Fibroblast of the conjunctiva (primary cell): ENCODE measurements around the gene NCAM1.
A peak's percentile ranks its signal among the peaks of the same experiment; 100 is the strongest.

Source experiments
- DNase-seq: peaks from one replicate; pipeline ENCODE4 v3.0.0-alpha.2; 2010; ENCODE audit warnings: low read depth

Gene NCAM1

DNA sequence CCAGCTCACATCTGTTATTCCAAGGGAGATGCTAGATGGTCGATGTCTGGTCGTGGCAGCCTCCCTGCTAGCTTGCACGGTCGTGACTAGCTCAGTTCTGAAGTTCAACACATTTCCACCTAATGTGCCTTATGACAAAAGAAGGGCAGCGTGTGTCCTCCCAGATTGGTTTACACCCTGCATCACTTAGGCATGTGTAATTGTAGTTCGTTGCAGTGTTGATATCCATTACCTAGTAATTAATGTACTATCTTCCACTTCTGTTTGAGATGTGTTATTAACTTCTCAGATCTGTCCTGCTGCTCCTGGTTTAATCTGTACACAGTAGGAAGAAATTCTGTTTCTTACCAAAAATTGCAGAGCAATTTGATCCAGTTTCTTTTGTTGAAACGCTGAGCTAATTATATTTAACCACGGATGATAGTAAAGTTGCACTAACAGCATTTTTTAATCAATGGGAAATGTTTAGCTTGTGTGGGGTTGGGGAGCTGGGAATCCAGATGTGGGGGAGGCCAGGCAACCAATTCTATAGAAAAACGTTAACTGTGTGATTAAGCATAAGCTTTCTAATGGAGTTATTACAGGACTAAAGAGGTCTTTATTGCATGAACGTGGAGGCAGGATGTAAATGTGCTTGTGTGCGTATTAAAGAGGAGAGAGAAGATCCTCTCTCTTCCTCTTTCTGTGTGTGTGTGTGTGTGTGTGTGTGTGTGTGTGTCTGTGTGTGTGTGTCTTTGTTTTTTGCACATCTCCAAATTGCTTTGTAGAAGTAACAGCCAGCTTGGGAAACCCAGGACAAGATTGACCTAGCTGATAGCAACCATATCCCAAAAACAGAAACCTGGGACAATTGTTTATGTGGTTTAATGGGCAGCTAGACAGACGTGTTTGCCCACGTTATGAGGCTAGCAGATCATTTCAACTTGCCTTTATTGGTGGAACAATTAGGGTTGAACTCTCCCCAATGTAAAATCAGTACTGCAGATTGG, 207.4 kb downstream of the NCAM1 start:
- no peak for DNase-seq

DNA sequence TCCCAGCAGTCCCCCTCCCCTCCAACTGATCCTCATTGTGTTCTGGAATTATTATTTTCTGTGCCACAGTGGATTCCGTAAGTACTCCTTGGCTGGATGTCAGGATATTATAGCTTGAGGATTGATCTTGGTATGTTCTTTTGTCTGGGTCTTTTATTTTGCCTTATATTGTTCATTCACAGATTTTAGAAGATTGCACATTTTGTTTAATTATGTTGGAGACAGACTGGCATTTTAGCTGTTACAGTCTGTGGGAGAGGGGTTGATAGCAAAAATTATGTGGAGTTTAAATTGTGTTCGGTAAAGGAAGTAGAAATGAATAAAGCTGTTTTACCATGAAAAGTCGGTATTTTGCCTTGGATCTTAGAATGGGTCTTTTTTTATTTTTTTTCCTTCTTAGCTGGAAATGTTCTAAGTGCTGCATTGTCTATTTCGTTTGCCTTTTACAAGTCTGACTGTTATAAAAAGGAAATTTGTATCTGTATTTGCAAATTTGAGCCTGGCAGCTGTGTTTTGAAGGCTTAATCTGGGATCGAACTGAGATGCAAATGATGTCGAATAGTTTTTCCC, 211.2 kb downstream of the NCAM1 start:
- DNase-seq, result no peak

DNA sequence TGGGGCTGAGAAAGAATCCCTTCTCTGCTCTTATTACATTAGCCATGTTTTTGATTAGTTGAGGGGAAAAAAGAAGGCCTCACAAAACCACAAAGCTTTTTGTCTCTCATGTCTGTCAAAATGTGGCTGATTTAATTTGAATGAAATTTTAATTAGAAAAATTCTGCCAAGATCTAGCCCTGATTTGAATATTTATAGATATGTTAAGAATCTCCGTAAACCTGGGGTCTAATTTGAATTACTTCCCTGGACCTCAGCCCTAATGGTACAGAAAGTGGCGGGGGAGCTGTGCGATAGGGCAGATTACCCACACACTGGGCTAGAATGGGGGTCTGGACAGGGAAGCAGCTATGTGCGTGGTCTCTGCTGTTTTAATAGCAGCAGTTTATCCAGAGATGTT, 211.9 kb downstream of the NCAM1 start:
- DNase-seq, result no peak

DNA sequence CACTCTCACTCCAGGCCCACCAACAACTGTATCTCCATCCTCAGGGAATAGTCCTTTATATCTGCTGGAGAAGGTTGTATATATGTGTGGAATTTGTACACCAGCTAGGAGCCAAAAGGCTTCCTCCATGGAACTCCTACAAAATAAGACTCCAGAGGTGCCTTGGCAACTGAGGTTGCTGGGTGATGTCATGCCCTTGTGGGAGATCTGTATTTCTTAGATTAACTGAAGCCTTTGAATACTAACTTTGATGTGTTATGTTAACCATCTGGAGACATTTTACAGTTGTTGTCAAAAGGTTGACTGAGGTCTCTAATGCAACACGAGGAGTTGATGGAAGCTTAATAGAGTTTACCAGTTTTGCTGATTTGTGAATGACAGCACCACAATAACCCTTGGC, 213.7 kb downstream of the NCAM1 start:
- no peak for DNase-seq

DNA sequence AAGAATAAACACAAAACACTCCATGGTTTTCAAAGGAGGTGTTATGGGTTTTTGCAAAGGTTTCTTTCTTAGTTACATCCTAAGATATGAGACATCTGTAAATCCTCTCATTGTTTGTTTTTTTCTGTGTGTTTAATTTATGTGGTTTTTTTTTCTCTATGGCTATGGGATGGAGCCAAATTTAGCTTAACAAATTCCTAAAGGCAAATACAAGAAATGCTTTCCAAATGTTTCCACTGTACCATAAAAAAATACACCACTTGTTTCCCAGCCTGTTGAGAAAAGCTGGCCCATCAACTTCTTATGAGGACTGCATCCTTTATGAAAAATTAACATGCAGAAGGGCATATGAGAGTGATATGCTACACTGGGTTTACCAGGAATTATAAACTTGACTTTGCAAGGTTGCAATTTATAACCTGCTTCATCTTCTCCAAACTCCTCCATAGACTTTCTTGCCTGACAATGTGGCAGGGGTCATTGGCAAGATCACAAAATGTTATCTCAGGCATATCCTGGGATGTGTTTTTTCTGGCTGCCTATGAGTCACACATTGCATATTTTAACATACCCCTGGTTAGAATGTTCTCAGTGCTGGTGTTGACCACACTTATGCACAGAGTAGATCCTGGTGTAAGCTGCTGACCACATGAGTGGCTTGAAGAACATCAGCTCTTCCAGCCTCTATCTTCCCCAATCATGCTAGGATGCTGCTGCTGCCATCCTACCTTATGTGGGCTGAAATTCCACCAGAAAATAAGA, 215.6 kb downstream of the NCAM1 start:
- peak; percentile 58 for DNase-seq

DNA sequence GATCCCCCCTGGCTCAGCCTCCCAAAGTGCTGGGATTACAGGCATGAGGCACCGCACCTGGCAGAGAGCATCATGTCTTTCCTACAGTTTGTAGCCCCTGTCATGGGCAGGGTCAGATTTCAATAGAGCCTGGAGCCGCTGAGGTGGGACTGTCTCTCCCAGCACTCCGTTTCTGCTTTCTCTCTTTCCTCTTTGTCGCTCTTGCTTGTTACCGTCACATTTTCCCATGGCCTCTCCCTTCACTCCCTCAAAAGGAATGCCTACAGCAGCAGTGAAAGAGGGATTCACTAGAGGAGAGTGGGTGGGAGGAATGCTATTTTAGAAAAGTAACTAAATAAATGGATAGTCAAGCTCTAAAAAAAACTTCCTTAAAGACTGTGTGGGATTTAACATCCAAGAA, 216.5 kb downstream of the NCAM1 start:
- DNase-seq, result no peak

DNA sequence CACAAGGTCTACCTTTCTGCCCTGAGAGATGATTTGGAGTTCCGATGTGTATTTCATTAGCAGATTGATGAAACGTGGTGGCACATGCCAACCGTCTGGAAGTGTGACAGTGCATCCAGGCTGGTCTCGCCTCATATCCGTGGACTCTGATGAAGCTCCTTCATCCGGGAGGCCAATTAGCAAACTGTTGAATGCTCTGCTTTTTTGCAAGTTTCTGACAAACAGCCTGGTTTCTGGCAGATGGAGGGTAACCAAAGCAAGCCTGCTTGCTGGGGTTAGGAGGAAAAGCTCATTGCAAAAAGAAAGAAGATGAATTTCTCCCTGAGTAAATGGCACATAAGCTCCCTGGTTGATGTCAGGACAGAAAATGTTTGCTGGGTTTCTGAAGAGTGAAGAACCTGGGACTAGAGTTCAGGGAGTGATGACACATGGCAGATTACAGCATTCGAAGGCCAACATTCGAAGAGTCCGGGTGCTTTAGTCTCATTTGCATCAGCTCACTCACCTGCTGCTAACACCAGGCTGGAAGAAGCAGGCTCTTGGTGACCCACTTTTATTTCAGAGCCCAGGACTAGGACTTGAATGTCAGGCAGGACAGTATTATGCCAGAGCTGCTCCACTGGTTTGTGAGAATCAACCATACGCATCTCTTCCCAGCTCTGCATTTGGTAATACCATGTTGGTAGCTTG, 217.3 kb downstream of the NCAM1 start:
- DNase-seq, result no peak

DNA sequence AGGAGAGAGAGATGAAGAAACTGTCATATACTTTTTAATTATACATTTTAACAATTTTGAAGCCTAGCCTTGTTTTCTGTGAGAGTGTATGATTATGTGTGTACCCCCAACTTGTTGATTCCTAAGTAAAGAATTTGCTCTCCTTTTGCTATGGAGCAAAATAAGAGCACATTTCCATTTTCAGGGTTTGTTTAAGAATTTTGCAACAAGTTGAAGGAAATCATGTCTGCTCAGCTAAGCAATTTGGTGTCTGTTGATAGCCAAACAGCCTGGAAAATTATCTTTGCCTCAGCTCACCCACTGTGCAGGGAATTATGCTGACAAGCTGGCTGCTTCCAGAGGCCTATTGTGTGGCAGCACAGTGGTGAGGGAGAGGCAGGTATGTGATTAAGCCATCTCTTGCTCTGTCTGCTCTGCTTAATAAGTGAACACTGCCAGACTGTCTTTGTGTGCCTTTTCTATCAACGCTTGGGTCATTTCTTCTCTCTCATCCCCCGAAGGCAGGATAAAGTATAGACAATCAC, 218.0 kb downstream of the NCAM1 start:
- DNase-seq, result no peak

DNA sequence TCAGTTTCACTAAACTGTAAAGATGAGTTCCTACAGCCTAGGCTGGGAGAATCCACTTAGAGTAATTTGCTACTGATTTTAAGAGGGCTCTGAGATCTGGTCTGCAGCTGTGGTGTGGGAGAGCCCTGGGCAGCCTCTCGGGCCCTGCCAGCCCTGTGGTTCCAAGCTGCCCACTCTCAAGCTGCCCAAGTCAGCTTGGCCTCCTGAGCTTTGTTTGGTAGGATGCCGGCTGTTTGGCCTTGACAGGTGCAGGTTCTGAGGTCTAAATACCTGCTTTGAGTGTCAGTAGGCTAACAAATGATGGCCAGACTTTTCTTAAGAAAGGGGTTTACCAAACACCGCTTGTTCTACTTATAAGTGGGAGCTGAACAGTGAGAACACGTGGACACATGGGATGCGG, 219.9 kb downstream of the NCAM1 start:
- no peak for DNase-seq

DNA sequence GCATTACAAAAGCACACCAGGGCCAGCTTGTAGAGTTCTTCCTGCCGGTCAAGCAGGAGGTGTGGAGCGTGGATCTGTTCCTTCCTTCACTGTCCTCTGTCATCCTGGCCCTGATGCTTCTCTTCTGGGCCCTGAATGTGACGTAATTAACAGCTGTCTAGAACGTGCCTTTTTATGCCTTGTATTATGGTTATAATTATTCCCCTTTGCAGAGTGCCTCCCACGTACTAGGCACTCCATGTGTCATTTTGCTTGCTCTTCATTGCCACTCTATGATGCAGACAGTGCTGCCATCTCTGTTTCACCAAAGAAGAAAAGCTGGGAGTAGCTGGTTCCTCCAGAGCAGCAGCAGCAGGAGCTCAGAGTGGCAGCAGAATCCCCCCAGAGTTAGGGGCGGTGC, 221.1 kb downstream of the NCAM1 start:
- DNase-seq, result no peak

DNA sequence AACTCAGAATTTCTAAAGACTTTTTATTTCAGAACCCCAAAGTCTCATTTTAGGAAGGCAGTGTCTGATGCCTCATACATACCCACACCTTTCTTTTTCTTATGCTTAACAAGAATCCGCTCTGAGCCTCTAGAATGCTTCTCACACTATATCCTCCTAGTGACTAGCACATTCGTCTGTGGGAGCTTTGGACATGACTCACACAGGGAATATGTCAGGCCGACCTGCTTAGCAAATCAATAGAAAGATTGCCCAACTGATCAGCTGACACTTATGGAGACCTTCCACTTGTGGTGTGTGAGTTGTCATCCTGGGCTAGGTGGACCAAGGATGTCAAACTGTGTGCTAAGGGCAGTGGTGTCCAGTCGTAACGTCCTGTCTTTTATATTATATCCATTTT, 223.3 kb downstream of the NCAM1 start:
- peak; percentile 66 for DNase-seq

DNA sequence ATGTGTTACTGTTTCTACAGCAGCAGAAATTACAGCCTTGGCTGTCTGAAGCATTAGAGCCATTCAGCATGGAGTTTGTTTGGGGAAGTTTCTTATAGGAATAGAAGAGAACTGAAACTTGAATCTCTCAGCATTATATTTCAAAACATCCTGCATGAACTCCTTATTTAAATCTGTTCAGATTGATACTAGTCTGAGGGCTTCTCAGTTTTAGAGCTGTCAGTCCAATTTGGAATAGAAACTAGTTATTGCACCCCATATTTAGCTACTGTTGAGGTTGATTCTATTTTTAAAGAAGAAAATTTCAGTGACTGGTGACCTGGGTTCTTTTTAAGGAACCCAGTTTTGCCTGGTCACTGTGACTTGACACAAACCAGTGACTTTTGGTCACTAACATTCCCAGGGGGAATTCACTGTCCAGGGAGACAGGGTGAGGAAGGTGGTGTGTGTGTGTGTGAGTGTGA, 227.2 kb downstream of the NCAM1 start:
- DNase-seq, result no peak

DNA sequence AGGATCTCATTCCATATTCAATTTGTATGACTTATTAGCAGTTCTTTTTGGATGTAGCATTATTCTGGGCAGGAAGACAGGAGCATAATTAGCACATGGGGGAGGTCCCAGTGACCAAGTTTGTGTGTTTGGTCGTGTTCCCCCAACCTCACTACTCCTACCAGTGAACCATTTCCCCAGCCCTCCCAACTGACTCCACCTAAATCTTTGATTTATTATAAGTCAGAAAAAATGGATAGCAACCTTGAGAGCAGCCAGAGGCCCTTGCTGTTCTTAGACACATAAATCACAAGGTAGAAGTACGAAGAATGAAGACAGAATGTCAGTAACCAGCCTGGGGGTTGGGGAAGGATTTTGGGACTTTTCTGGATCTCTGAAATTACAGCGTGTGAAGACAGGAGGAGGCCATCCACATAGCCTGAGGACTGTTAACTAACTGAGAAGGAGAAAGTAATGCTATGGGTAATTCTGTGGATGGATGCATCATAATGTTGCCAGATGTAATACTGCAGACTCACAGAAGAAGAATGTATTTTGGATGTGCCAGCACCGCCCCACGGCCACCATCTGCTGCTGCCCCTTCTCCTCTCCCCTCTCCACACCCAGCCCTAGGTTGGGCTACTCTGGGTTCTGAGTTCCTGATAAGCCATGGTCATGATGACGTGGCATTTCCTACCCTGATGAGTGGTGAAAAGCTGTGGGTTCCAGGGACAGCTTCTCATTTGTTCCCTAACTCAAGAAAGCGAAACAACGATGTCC, 228.9 kb downstream of the NCAM1 start:
- DNase-seq, result peak; percentile 93

DNA sequence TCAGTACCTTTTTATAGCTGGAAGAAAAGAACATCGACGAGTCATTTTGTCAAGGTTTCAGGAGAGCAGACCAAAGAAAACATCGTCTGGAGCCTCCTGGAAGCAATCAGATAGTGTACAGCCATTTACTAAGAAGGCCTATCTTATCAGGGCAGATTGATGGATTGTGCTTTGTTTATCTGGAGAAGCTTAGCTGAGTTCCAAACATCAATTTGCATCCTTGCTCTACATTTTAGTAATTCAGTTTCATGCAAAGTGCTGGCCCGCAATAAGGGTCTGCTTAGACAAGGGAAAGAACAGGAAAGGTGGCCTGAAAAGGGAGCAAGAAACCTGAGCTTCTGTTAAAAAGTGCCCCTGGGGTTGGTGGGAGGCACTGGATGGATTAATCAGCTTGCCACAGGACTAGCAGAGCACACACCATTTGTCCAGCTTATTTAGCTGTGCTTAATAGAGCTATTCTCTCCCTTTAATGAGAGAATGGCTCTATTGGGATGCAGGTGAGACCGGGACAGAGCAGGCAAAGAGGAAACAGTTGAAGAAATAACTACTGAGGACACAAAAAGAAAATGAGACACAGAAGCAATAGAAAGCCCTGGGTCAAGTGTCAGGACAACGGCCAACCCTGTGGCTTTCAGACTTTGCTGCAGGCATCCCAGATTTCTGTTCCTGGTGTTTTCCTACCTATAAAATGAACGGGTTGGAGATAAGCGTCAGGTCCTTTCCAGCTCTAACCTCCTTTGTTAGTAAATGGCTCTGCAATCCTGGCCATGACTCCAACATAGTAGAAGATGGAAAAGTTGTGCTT, 231.1 kb downstream of the NCAM1 start:
- no peak for DNase-seq

DNA sequence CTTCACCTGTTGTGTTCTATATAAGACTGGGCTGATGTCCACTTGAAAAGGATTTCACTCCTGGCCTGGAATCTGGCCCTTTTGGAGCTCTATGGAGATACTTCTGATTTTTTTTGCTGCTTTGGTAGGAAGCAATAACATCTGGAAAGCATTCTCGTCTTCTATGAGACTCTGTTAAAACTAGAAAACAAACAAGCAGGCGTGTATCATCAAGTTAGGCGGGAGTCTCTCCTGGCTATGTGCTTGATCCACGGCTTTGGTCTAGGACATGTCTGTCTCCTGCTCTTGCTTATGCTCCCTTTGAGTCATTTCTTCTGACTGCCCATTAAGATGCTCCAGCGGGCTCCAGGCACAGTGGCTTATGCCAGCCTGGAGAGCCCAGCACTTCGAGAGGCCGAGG, 231.8 kb downstream of the NCAM1 start:
- DNase-seq, result peak; percentile 36

DNA sequence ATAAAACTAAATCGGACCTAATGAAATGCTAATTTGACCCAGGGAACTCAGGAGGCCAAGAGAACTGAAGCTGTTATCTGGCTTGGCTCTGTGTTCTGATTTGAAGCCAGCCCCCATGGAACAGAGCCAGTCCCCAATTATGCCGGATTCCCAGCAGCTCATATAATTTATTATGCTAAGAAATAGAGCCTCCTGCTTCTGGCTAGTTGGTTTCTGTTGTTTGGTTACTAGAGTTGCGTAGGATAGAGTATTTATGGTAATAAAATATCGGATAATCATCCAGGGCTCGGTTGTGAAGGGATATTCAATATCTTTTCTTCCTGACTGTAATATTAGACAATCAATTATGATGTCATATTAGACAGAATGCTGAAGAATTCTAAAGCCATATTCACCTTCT, 232.7 kb downstream of the NCAM1 start:
- no peak for DNase-seq

DNA sequence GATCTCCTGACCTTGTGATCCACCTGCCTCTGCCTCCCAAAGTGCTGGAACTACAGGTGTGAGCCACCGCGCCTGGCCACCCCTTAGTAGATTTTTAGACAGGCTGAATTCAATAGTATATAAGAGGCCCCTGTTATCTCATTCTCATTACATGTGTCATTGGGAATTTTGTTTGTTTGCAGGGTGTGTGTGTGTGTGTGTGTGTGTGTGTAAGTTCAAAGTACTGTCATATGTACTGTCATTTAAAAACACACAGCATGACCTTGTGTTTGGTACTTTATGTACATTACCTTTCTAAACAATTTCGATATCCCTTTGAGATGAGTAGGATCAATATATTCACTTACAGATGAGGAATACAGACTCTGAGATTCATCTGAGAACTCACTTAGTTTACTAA, 234.5 kb downstream of the NCAM1 start:
- DNase-seq, result no peak

DNA sequence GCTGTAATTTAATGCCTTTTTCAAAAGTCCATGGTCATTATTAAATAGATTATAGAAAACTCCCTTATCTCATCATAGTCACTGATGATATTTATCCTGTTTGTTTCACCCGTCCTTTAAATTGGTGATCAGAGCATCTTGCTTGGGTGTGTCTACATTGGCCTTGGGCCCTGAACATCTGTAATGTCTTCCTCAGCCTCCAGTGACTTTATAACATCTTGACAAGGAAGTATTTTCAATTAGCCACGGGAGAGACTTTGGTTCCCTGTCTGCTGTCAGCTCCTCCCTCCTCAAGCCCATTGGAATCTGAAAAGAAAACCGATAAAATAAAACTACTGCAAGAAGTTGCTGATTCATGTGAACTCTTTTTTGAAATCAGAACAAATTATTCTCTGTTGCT, 236.2 kb downstream of the NCAM1 start:
- DNase-seq, result no peak

DNA sequence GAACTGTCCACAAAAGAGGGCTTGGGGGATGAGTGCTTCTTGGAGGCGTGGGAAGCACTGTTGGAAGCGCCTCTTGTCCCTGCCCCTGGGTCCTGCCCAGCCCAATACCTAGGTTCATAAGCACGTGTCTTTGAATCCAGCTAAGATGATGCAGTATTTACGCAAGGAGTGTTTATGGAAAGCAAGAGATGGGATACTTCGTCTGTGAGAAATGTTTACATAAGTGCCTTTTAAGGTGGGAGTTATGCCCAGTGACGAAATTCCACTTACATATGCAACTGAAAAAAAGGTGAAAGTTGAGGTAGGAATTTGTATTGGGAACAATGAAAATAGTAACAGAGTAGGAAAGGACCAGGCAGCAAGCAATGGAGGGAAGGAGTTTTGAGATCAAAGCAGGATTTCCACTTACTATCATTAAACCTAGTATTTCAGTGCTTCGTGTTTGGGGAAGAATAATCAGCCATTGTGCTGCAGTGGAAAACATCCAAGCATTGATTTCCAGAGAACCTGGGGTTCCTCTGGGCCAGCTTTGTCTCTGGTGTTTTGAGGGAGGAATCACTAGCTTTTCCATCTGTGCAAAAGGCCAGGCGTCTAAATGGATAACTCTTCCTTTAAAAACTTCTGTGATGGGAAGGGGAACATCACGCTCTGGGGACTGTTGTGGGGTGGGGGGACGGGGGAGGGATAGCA, 237.9 kb downstream of the NCAM1 start:
- no peak for DNase-seq

DNA sequence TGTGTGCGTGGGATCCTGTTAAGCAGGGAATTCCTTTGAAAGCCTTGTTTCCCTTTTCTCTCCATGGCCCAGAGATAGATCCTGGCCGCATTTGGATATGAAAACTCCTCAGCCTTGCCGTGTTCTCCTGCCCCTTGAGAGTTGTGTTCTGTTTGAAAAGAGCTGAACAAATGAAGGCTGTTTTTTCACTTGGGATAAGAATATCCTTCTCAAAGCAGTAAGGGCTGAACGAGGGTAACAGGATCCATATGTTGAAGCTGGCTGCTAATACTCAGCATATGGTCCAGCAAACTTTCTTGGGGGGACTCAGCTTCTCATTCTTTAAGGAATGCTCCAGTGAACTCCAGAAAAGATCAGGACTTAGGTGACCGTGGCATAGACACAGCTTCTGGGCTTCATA, 238.6 kb downstream of the NCAM1 start:
- DNase-seq, result peak; percentile 21
